ENCODE measurements around the gene HP1BP3.

DNA sequence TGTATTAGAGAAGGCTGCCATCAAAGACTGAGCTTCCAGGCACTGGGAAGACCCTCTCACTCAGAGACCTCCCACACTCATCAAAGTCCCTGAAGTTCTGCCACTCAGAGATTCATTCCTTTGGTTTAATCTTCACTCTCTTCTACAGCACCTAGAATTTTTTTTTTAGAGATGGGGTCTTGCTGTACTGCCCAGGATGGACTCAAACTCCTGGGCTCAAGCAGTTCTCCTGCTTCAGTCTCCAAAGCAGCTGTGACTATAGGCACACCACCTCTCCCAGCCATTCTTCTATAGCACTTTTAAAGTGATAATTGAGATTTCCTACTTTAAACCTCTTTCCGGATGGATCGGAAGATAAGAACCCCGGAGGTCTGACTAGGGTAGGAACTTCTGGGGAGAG is 3.7 kb upstream of the HP1BP3 start:
- TF ChIP-seq, protein P1, sequence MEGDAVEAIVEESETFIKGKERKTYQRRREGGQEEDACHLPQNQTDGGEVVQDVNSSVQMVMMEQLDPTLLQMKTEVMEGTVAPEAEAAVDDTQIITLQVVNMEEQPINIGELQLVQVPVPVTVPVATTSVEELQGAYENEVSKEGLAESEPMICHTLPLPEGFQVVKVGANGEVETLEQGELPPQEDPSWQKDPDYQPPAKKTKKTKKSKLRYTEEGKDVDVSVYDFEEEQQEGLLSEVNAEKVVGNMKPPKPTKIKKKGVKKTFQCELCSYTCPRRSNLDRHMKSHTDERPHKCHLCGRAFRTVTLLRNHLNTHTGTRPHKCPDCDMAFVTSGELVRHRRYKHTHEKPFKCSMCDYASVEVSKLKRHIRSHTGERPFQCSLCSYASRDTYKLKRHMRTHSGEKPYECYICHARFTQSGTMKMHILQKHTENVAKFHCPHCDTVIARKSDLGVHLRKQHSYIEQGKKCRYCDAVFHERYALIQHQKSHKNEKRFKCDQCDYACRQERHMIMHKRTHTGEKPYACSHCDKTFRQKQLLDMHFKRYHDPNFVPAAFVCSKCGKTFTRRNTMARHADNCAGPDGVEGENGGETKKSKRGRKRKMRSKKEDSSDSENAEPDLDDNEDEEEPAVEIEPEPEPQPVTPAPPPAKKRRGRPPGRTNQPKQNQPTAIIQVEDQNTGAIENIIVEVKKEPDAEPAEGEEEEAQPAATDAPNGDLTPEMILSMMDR (IDR thresholded peaks at IDR 0.05), result no peak
- TF ChIP-seq POLR2A (IDR thresholded peaks at IDR 0.05), result no peak
- no peak for TF ChIP-seq POLR2AphosphoS5 (IDR thresholded peaks at IDR 0.05)

All from breast epithelium (tissue), 3 donors.